Smooth muscle cell of trachea (primary cell): ENCODE data around the gene LAYN. TPM values are rescaled to one million over a fixed set of nuclear protein-coding genes. Genes with fewer than 3 reads are reported as not detected.

Experiments used
- total RNA-seq: library from RNA; depleted of rRNA; stranded (reverse); fragments of >200 nt; gene quantifications from 2 replicates; pipeline ENCODE4 v1.2.1, GENCODE V29; 2014

The LAYN gene
- total RNA-seq: 48.9 and 93.9 TPM in 2 replicates

GRCh38 chr11:111540114-111540936, at the start of gene LAYN:
Gene LAYN (plus strand): TSS chr11:111540720. CDS start chr11:111540844, 124 bp downstream.

DNA sequence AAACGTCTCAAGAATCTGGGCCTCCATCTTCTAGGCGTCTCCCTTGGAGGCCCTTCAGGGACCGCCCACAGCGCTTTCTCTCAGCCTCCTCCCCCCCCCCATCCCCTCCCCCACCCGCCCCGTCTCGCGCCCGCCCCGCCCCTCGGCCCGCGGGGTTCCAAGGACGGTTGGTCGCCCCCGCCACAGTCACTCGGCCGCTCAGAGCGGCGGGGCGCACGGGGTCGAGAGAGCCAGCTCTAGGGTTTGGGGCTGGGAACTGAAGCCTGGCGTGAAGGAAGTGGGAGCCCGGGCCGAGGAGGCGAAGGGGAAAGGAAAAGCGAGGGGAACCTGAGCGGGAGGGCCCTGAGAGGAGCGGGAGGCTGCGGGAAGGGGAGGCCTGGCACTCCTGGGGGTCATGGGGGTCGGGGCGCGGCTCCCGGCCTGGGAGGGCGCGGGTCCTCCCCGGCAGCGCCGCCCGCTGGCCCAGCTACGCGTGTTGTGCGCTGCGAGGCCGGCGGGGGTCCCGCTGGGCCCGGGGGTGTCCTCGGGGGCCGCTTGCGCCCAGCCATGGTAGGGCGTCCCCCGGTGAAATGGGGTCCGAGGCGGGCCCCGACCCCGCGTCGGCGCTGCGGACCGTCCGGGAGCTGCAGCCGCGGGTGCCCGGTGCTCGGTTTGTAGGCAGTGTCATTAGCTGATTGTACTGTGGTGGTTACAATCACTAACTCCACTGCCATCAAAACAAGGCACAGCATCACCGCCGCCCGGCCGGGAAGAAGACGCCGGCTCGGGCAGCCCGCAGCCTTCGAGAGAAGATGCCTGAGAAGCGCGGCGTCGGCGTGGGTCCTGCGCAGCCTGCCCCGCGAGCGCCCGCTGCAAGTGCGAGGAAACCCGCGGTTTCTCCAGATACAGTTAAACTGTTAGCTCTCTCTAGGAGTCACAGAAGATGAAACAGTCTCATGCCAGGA, 28.0 kb upstream of the LAYN start, which contains the start of gene BTG4:
Gene BTG4, minus strand, starts transcription at position 91 of the 944 bp plus-strand sequence. CDS start 13,610 bp downstream, outside the sequence.

DNA sequence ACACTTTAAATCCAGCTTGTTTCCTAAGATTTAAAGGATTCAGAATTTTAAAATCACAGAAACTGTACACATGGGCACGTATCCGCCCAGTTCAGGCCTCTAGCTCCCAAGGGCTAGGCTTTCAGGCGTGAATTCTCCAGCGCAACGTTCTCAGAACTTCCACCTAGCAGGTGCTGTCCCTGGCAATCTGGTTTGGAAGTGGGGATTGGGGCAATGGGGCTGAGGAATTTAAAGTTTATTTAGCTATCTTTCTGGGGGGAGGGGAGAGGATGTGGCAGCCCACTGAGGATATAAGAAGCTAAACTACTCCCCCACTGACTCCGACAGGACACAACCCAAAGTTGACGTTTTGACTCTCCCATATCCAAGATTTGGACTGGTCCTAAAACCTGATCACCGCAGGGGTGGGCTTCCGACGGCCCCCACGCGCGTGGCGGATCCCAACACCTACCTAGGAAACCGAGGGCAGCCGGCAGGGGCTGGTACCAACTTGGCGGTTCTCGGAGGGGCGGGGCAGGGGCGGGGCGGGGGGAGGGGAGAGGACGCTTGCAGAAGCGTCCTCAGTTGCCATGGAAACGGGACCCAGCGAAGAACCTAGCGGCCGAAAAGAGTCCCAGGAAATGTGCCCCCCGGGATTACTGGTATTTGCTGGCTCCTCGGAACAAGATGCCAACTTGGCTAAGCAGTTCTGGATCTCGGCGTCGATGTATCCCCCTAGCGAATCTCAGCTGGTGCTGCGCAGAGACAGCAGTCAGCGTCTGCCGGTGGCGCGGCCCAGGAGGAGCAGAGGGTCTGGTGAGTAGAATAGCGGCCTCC, 26.1 kb upstream of the LAYN start, which contains the start of gene HOATZ:
Gene HOATZ, plus strand, starts transcription at position 563 of the 816 bp plus-strand sequence. Its CDS starts 7 bp downstream, at position 570.

GRCh38 chr11:111601979-111602864, 61.7 kb downstream of the LAYN start, which contains the start of gene SIK2:
Gene SIK2 (plus strand): TSS chr11:111602449. CDS start chr11:111602564, 115 bp downstream.

Other genes with a start within 250 kb of the LAYN start
- not detected in 2 replicates for gene POU2AF3, start 242.2 kb upstream of the LAYN start, total RNA-seq
- gene POU2AF1, start 161.4 kb upstream of the LAYN start, total RNA-seq: not detected in 2 replicates
- not detected in 2 replicates for gene BTG4, start 28.3 kb upstream of the LAYN start, total RNA-seq
- not detected in 2 replicates for gene HOATZ, start 25.9 kb upstream of the LAYN start, total RNA-seq
- gene SIK2, start 61.7 kb downstream of the LAYN start, total RNA-seq: 16.0 and 23.8 TPM in 2 replicates
- 42.2 and 48.9 TPM in 2 replicates for gene PPP2R1B, start 225.7 kb downstream of the LAYN start, total RNA-seq